GM12892 (cell line): ENCODE data around the gene AKAP10.
"Not testable (repeated sequence)": the region's sequence is repeated elsewhere in the genome, so short reads cannot be mapped to it uniquely, and the experiment has no call there.

Experiments used
- POLR2A ChIP-seq: IDR thresholded peaks from 2 replicates; pipeline ENCODE4 v1.6.1; 2011; ENCODE audit warnings: low read depth, low read length, control low read depth
- TAF1 ChIP-seq: IDR thresholded peaks from 2 replicates; pipeline ENCODE4 v1.6.1; 2011; ENCODE audit warnings: low read depth, mild to moderate bottlenecking, control low read depth, low read length, borderline replicate concordance

GRCh38 chr17:19890554-19890953, 87.1 kb downstream of the AKAP10 start:
- not testable (repeated sequence) for TF ChIP-seq POLR2A, TAF1
